Astrocyte (in vitro differentiated cells and primary cell): Measurements from ENCODE around the gene LAMA1. TPM values are rescaled to one million over a fixed set of nuclear protein-coding genes. Genes with fewer than 3 reads are reported as not detected.

Experiments used
- DNase-seq: peaks from one replicate; pipeline ENCODE4 v3.0.0-alpha.2; 2010; ENCODE audit warnings: low read depth
- FAIRE-seq: peaks from 2 replicates; lab custom pipeline; 2011; peaks lifted over from hg19 to GRCh38; lab: Jason Lieb, UNC
- H2AFZ ChIP-seq: 2 replicates; pipeline ENCODE4 v1.6.0; 2012; ENCODE audit warnings: low read depth, low read length, inconsistent platforms
- H3K27ac ChIP-seq: 2 replicates; pipeline ENCODE4 v1.5.1; 2011; ENCODE audit warnings: low read depth, low read length, inconsistent platforms
- H3K27me3 ChIP-seq: 2 replicates; pipeline ENCODE4 v1.6.0; 2011; ENCODE audit warnings: low read length, inconsistent platforms; ENCODE audit not compliant: insufficient read depth
- H3K36me3 ChIP-seq: 2 replicates; pipeline ENCODE4 v1.5.1; 2011; ENCODE audit warnings: low read length, inconsistent platforms; ENCODE audit not compliant: insufficient read depth
- H3K4me1 ChIP-seq: 2 replicates; pipeline ENCODE4 v1.5.1; 2011; ENCODE audit warnings: low read length, inconsistent platforms; ENCODE audit not compliant: insufficient read depth
- H3K4me2 ChIP-seq: 2 replicates; pipeline ENCODE4 v1.6.0; 2012; ENCODE audit warnings: low read length, inconsistent platforms
- H3K4me3 ChIP-seq: 2 replicates; pipeline ENCODE4 v1.5.1; 2011; ENCODE audit warnings: low read depth, mild to moderate bottlenecking, low read length, inconsistent platforms; ENCODE audit not compliant: insufficient read depth
- H3K79me2 ChIP-seq: 2 replicates; pipeline ENCODE4 v1.6.0; 2012; ENCODE audit warnings: mild to moderate bottlenecking, low read length, inconsistent platforms; ENCODE audit not compliant: insufficient read depth
- H3K9ac ChIP-seq: 2 replicates; pipeline ENCODE4 v1.6.0; 2012; ENCODE audit warnings: mild to moderate bottlenecking, low read length, inconsistent platforms
- H3K9me3 ChIP-seq: 2 replicates; pipeline ENCODE4 v1.5.1; 2012; ENCODE audit warnings: low read depth, mild to moderate bottlenecking, low read length, inconsistent platforms; ENCODE audit not compliant: insufficient read depth
- H4K20me1 ChIP-seq: 2 replicates; pipeline ENCODE4 v1.6.0; 2012; ENCODE audit warnings: low read length, inconsistent platforms; ENCODE audit not compliant: insufficient read depth
- H3K27ac Mint-ChIP-seq: one replicate; pipeline ENCODE4 v1.8.0; 2021; ENCODE audit warnings: mild to moderate bottlenecking, mixed read lengths; ENCODE audit not compliant: unreplicated experiment
- H3K27me3 Mint-ChIP-seq: one replicate; pipeline ENCODE4 v1.8.0; 2021; ENCODE audit warnings: low read depth, mixed read lengths; ENCODE audit not compliant: unreplicated experiment
- H3K36me3 Mint-ChIP-seq: one replicate; pipeline ENCODE4 v1.8.0; 2021; ENCODE audit warnings: low read depth, mixed read lengths; ENCODE audit not compliant: unreplicated experiment
- H3K4me1 Mint-ChIP-seq: one replicate; pipeline ENCODE4 v1.8.0; 2021; ENCODE audit warnings: low read depth, mixed read lengths; ENCODE audit not compliant: unreplicated experiment
- H3K4me3 Mint-ChIP-seq: one replicate; pipeline ENCODE4 v1.8.0; 2021; ENCODE audit warnings: mild to moderate bottlenecking, moderate library complexity, mixed read lengths; ENCODE audit not compliant: unreplicated experiment
- H3K9me3 Mint-ChIP-seq: one replicate; pipeline ENCODE4 v1.8.0; 2021; ENCODE audit warnings: mild to moderate bottlenecking, mixed read lengths; ENCODE audit not compliant: unreplicated experiment
- EZH2 ChIP-seq: IDR thresholded peaks from 2 replicates; pipeline ENCODE4 v1.6.1; 2012; ENCODE audit warnings: mild to moderate bottlenecking, low read length, inconsistent platforms; ENCODE audit not compliant: insufficient read depth
- total RNA-seq: library from RNA; stranded (reverse); gene quantifications from 2 replicates; pipeline ENCODE4 v1.2.1, GENCODE V29; 2021
- TF ChIP-seq, protein P1 (sequence below): IDR thresholded peaks from 2 replicates; pipeline ENCODE4 v1.5.1; 2011; ENCODE audit warnings: low read depth, mild to moderate bottlenecking, inconsistent platforms, low read length, moderate library complexity; ENCODE audit not compliant: insufficient read depth

The LAMA1 gene
- total RNA-seq, 1 donor from 2014 or later = 17.4 TPM

DNA sequence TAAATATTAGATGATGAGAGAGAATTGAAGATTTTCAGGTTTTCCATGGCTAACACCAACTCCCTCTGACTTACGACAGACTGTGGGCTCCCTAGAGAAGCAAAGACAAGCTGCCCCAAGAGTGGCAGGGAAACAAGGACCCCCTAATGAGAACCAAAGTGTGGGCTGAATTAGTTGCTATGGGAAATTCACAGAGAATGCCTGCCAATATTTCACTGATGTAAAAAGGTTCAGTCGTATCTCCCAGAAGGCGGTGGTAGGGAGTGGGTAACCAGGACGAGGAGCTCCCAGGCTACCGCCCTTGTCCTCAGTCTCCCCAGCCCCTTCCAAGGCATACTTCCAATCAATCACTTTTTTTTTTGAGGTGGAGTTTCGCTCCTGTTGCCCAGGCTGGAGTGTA is 113.6 kb downstream of the LAMA1 start:
- Histone ChIP-seq H3K9ac (no peak overlapping the region), H3K4me1 (no peaks in the 10 kb centered on the region), H4K20me1 (no peaks in the 10 kb centered on the region), H3K9me3 (no peaks in the 10 kb centered on the region), H3K27ac (no peak overlapping the region), H3K36me3 (no peaks in the 10 kb centered on the region), H2AFZ (no peak overlapping the region), H3K27me3 (no peaks in the 10 kb centered on the region), H3K4me2 (no peak overlapping the region), H3K4me3 (no peak overlapping the region), H3K79me2 (no peaks in the 10 kb centered on the region)
- Mint-ChIP-seq H3K9me3 (no peaks in the 10 kb centered on the region), H3K4me3 (no peak overlapping the region), H3K27ac (no peak overlapping the region), H3K4me1 (no peaks in the 10 kb centered on the region), H3K36me3 (peaks cover 5% of the 10 kb centered on the region), H3K27me3 (peaks cover 5% of the 10 kb centered on the region)
- TF ChIP-seq, protein P1, sequence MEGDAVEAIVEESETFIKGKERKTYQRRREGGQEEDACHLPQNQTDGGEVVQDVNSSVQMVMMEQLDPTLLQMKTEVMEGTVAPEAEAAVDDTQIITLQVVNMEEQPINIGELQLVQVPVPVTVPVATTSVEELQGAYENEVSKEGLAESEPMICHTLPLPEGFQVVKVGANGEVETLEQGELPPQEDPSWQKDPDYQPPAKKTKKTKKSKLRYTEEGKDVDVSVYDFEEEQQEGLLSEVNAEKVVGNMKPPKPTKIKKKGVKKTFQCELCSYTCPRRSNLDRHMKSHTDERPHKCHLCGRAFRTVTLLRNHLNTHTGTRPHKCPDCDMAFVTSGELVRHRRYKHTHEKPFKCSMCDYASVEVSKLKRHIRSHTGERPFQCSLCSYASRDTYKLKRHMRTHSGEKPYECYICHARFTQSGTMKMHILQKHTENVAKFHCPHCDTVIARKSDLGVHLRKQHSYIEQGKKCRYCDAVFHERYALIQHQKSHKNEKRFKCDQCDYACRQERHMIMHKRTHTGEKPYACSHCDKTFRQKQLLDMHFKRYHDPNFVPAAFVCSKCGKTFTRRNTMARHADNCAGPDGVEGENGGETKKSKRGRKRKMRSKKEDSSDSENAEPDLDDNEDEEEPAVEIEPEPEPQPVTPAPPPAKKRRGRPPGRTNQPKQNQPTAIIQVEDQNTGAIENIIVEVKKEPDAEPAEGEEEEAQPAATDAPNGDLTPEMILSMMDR = no peak
- FAIRE-seq (no peak), DNase-seq (no peak)

DNA sequence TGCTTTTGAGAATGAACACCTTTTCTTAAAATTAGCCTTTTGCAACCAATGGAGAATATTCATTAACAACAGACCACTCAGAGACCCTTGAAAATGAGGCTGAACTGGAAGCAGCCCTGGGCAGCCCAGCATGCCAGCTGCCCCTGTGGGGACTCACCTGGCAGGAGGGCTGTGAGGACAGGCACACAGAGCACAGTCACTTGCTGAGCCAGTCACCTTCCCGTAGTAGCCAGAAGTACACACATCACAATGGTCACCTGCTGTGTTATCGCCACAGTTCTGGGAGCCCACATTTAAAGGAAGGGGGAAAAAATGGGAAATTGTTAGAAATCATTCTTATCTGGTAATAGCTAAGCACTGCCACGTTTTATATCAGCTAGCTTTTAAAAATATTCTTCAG is 115.5 kb downstream of the LAMA1 start:
- H3K27me3 ChIP-seq = no peaks in the 10 kb centered on the region
- no peaks in the 10 kb centered on the region for H3K9me3 Mint-ChIP-seq
- no peak overlapping the region for H3K27ac Mint-ChIP-seq
- no peaks in the 10 kb centered on the region for H3K4me1 Mint-ChIP-seq
- H3K4me3 ChIP-seq = no peak overlapping the region
- no peak overlapping the region for H3K4me3 Mint-ChIP-seq
- no peaks in the 10 kb centered on the region for H4K20me1 ChIP-seq
- no peaks in the 10 kb centered on the region for H3K36me3 ChIP-seq
- TF ChIP-seq, protein P1 = no peak
- TF ChIP-seq EZH2 = no peak
- peaks cover 5% of the 10 kb centered on the region for H3K36me3 Mint-ChIP-seq
- DNase-seq = no peak
- H3K9ac ChIP-seq = no peak overlapping the region
- H3K4me2 ChIP-seq = no peak overlapping the region
- no peaks in the 10 kb centered on the region for H3K79me2 ChIP-seq
- FAIRE-seq = no peak
- peaks cover 5% of the 10 kb centered on the region for H3K27me3 Mint-ChIP-seq
- H2AFZ ChIP-seq = no peak overlapping the region
- H3K4me1 ChIP-seq = no peaks in the 10 kb centered on the region
- H3K9me3 ChIP-seq = no peaks in the 10 kb centered on the region
- H3K27ac ChIP-seq = no peak overlapping the region

DNA sequence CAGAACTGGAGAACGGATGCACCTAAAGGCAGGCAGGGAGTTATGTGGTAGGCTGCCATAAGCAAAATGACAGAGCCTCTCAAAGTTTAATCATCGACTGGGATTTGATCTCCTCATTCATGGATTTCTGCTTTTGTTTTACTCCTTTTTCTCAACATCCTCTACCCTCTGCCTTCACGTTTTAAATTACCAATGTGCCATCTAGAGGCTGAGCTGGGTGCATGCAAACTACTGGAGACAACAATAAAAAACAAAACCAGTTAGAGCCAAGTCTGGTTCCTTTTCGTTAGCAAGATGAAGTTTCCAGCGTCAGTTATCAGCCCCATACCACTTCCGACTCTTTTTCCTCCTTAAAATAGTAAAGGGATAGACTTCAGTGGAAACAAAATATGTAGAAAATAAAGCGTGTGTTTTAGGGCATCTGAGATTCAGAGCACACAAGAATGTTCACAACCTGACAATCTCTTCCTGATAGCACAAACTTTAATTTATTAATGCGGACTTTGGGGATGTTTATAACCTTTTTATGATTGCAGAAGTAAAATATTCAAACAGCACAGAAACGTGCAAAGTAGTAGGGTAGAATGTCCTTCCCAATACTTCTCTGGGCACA is 117.0 kb downstream of the LAMA1 start:
- Histone ChIP-seq H3K4me1 (no peaks in the 10 kb centered on the region), H3K36me3 (no peaks in the 10 kb centered on the region), H3K9ac (no peak overlapping the region), H3K9me3 (no peaks in the 10 kb centered on the region), H2AFZ (no peak overlapping the region), H3K4me2 (no peak overlapping the region), H3K79me2 (no peaks in the 10 kb centered on the region), H3K4me3 (no peak overlapping the region), H4K20me1 (no peaks in the 10 kb centered on the region), H3K27me3 (no peaks in the 10 kb centered on the region), H3K27ac (no peak overlapping the region)
- Mint-ChIP-seq H3K9me3 (no peaks in the 10 kb centered on the region), H3K4me3 (no peak overlapping the region), H3K36me3 (peaks cover 5% of the 10 kb centered on the region), H3K27ac (no peak overlapping the region), H3K27me3 (peaks cover 5% of the 10 kb centered on the region), H3K4me1 (no peaks in the 10 kb centered on the region)
- DNase-seq (no peak), FAIRE-seq (no peak)
- TF ChIP-seq, protein P1 = peak; percentile 45
- TF ChIP-seq EZH2 = no peak
